GM19193 (cell line): Measurements from ENCODE around the gene JMJD1C.

ENCODE experiments used
- POLR2A ChIP-seq: IDR thresholded peaks from 4 replicates; pipeline ENCODE4 v1.6.1; 2011; ENCODE audit not compliant: insufficient read depth, insufficient read length; ENCODE audit errors: extremely low read depth

The JMJD1C gene

GRCh38 chr10:63489838-63490237, 24.1 kb upstream of the JMJD1C start:
- TF ChIP-seq POLR2A, result no peak

DNA sequence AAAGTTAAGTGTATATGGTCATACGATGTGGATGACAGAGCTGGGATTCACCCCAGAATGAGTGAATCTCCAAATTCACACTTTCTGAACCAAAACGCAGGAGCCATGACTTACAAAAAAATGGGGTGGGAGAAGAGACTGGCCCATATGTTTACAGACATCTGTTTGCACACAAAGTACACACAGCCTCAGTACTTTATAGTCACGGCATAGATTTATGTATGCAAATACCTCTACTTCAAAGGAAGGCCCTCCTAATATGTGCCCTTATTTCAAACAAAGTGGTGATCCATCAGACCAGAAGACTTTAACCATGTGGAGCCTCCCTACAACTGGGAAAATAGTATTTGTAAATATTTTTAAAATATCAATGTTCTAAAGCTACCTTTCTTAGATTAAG, 22.2 kb upstream of the JMJD1C start:
- TF ChIP-seq POLR2A, result no peak

DNA sequence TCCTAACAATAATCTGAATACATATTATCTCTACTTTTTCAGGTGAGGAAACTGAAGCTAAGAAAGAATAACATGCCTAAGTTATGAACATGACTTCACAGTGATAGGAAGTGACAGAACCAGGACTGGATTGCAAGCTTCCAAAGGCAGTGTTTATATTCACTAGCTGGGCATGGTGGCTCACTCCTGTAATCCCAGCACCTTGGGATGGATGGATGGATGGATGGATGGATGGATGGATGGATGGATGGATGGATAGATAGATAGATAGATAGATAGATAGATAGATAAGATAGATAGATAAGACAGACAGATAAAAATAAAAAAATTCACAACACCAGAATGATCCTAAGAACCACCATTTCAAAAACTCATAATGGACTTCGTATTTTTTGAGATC, 18.2 kb upstream of the JMJD1C start:
- TF ChIP-seq POLR2A, result no peak

GRCh38 chr10:63481815-63482421, 16.1 kb upstream of the JMJD1C start:
- TF ChIP-seq POLR2A, result no peak

DNA sequence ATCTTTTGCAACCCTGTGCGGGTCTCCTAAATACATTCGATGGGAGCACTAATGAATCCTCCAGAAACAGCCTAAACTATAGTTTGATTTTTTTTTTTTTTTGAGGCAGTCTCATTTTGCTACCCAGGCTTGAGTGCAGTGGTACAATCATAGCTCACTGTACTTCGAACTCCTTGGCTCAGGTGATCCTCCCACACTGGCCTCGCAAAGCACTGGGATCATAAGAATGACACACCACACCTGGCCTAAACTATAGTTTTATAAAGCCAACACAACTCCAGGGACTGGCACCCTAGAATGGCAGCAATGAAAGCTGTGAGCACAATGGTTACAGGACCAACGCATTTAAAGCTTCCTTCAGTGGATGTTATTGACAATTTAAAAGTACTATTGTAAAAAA, 14.5 kb upstream of the JMJD1C start:
- no peak for TF ChIP-seq POLR2A

- TF ChIP-seq POLR2A, result no peak
Observed at GRCh38 chr10:63478564-63478963, 12.8 kb upstream of the JMJD1C start.

- TF ChIP-seq POLR2A, result no peak
Observed at GRCh38 chr10:63477927-63478326, 12.2 kb upstream of the JMJD1C start.

GRCh38 chr10:63474488-63474887, 8.7 kb upstream of the JMJD1C start:
- TF ChIP-seq POLR2A, result no peak

- no peak for TF ChIP-seq POLR2A
Observed at GRCh38 chr10:63470928-63471327, 5.2 kb upstream of the JMJD1C start.

GRCh38 chr10:63468947-63469346, 3.2 kb upstream of the JMJD1C start:
- TF ChIP-seq POLR2A, result no peak

DNA sequence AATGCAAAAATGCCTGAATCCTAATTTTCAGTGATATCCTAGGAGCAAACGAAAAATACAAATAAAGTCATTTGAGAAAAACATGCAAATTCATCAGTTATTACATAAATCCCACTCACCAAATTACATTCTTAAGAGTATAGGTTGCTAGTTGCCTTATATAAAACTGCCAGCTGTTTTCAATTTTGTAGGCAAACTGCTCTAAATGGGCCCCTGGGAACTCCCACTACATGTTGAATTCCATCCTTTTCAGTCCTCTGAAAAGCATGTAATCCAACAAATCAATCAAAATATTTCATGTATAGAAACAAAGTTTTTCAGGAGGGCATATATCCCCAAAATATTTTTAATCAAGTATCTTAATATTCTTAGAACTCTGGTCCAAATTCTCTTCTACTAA, 2.1 kb upstream of the JMJD1C start:
- no peak for TF ChIP-seq POLR2A

- TF ChIP-seq POLR2A, result no peak
Observed at GRCh38 chr10:63466144-63466935, 563 bp upstream of the JMJD1C start.

DNA sequence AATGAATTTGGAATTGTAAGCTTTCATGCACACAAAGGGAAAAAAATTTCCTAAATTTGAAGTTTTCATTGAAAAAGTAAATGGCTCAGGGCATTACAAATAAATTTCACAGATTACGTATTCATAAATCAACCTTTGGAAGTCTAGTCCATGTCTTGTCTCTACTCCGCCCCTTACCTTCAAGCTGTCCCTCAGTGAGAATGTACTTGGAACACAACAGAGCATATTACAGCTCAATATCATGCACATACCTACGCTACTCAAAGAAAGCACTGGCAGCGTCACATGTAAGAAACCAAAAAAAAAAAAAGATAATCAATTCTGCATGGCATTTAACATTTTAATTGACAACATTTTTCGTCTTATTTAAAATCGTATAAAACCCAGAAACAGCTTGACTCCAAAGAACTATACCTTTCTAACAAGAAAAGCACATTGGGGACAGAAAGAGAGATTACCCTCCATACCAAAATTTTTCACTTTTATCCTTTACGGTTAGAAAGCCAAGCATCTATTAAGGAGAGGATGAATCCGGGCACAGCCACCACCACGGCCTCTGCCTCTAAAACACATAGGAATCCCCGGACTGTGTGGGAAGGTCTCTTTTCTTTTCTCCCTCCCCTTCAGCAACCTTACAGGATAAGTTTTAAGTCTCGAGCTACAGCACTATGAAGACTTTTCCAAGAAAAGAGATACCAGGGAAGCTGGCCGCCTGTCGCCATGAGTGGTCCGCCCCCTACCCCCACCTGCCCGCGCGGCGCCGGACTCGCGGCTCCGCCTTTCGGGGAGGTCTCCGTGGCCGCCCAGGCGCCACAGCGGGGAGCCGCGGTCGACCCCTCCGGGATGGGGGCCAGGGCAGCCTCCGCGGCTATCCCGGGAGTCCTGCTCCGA, 1.1 kb downstream of the JMJD1C start:
- no peak for TF ChIP-seq POLR2A

- TF ChIP-seq POLR2A, result no peak
Observed at GRCh38 chr10:63462442-63462841, 3.3 kb downstream of the JMJD1C start.

DNA sequence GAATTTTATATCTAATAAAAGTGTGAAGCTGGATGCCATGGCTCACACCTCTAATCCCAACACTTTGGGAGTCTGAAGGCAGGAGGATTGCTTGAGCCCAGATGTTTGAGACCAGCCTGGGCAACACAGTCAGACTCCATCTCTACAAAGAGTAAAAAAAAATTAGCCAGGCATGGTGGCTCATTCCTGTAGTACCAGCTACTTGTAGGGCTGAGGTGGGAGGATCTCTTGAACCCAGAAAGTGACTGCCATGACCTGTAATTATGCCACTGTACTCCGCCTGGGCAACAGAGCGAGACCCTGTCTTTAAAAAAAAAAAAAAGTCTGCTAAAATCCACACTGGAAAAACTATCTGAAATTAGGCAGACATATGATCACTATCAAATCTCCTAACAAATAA, 7.6 kb downstream of the JMJD1C start:
- TF ChIP-seq POLR2A, result no peak
